Measurements from ENCODE around the gene NEK6.

GRCh38 chr9:124353166-124353768 is 95.5 kb downstream of the NEK6 start:
- TF ChIP-seq, protein P1, sequence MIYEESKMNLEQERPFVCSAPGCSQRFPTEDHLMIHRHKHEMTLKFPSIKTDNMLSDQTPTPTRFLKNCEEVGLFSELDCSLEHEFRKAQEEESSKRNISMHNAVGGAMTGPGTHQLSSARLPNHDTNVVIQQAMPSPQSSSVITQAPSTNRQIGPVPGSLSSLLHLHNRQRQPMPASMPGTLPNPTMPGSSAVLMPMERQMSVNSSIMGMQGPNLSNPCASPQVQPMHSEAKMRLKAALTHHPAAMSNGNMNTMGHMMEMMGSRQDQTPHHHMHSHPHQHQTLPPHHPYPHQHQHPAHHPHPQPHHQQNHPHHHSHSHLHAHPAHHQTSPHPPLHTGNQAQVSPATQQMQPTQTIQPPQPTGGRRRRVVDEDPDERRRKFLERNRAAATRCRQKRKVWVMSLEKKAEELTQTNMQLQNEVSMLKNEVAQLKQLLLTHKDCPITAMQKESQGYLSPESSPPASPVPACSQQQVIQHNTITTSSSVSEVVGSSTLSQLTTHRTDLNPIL (CRISPR knock-in tag; IDR thresholded peaks at IDR 0.05; ENCODE audit: low read depth) = no peak
- TF ChIP-seq ESRRG (CRISPR knock-in tag; IDR thresholded peaks at IDR 0.05) (no peak), ZNF70 (CRISPR knock-in tag; IDR thresholded peaks at IDR 0.05) (no peak)

Measured in SK-N-SH treated with all-trans-retinoic acid at 6 μM for 48 hours (cell line).